Subcutaneous adipose tissue (tissue), 4 donors: ENCODE measurements around the gene OLIG2. TPM values are rescaled to one million over a fixed set of nuclear protein-coding genes. Genes with fewer than 3 reads are reported as not detected.

Experiments
- CTCF ChIP-seq: fragments of 450-650 bp; IDR thresholded peaks from one replicate; pipeline ENCODE4 v1.5.1; 2016; ENCODE audit warnings: low read depth, mild to moderate bottlenecking, control low read depth, antibody characterized with exemption, moderate library complexity
- total RNA-seq, 4 donors: library from RNA; depleted of rRNA; stranded (reverse); fragments of >200 nt; gene quantifications; one replicate each; pipeline ENCODE4 v1.1.0, GENCODE V29; 2016

OLIG2 gene
- total RNA-seq: not detected

DNA sequence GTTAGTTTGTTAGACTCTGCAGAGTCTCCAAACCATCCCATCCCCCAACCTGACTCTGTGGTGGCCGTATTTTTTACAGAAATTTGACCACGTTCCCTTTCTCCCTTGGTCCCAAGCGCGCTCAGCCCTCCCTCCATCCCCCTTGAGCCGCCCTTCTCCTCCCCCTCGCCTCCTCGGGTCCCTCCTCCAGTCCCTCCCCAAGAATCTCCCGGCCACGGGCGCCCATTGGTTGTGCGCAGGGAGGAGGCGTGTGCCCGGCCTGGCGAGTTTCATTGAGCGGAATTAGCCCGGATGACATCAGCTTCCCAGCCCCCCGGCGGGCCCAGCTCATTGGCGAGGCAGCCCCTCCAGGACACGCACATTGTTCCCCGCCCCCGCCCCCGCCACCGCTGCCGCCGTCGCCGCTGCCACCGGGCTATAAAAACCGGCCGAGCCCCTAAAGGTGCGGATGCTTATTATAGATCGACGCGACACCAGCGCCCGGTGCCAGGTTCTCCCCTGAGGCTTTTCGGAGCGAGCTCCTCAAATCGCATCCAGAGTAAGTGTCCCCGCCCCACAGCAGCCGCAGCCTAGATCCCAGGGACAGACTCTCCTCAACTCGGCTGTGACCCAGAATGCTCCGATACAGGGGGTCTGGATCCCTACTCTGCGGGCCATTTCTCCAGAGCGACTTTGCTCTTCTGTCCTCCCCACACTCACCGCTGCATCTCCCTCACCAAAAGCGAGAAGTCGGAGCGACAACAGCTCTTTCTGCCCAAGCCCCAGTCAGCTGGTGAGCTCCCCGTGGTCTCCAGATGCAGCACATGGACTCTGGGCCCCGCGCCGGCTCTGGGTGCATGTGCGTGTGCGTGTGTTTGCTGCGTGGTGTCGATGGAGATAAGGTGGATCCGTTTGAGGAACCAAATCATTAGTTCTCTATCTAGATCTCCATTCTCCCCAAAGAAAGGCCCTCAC lies at the start of gene OLIG2:
OLIG2 (plus strand) TSS at position 447 of the 954 bp plus-strand sequence. CDS start 928 bp downstream, outside the sequence.
- no peak for TF ChIP-seq CTCF

- TF ChIP-seq CTCF: no peak
Measured at GRCh38 chr21:32976791-32977190, 48.9 kb upstream of the OLIG2 start.

DNA sequence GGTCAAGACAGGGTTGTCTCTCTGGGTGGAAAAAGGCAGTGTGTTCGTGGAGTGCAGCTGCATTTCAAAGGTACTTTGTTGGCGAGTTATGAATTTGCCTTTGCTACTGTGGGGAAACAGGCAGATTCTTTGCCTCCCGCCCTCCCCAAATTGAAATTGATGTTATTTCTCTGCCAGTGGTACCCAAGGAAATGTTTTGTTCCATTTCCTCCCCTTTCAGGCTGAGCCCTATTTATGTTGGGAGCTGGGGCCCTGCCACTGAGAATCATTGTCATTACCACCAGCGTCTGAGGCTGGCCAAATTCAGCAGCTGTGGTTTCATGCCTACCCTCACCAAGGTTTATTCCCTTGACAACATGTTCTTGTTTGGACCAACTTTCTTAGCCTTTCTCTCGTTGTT lies 48.5 kb upstream of the OLIG2 start:
- no peak for TF ChIP-seq CTCF

DNA sequence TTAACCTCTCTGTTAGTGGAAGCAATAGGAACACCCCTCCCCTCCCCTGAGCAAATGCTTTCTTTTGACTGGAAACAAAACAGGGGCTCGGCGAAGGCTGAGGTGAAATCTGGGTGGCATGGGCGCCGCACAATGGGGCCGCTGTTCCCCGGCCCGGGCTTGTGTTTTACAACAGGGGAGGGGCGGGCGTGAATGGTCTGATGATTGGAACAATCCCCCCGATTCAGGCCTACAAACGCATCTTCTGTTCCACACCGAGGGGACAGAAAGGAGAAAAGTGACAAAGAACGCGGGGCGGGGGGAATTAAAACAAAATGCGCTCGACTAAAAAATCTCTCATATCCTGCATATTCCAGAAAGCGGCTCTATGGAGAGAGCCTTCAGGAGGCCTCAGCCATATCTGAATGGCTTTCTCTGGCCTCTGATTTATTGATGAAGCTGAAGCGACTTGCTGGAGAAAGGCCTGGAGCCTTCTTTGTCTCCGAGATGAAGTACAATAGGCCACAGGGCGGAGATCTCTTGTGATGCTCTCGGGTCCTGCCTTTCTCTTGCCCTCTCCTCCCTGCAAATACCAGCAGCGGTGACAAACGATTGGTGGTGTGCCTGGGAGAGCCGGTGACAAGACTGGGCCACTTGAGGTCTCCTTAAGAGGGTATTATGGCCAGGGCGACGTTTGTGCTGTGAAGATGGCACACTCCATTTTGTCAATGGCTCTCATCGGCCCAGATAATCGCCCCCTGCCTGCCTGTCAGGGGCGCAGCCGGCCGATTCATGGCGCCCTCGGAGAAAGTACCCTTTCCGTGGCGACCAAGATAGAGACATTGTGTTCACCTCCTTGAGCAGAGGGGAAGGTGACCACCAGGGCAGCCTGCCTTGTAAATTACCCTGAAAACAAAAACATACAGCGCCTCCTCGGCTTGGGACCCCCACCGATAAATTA lies 47.1 kb upstream of the OLIG2 start:
- no peak for TF ChIP-seq CTCF

- TF ChIP-seq CTCF: no peak
Measured at GRCh38 chr21:32979598-32980268, 46.0 kb upstream of the OLIG2 start.

- no peak for TF ChIP-seq CTCF
Measured at GRCh38 chr21:32981096-32981495, 44.6 kb upstream of the OLIG2 start.
